Fibroblast of skin of left quadriceps (primary cell): ENCODE data around the gene MSANTD1.

Experiments
- DNase-seq, 2 experiments: peaks; one replicate each; pipeline ENCODE4 v3.0.0-alpha.2; 2013; ENCODE audit warnings: low read depth in 2 of 2

MSANTD1 gene

GRCh38 chr4:3215733-3216132 is 33.2 kb upstream of the MSANTD1 start:
- no peak for DNase-seq

- DNase-seq: no peak
Measured at GRCh38 chr4:3217266-3217665, 31.7 kb upstream of the MSANTD1 start.

GRCh38 chr4:3217771-3218170 is 31.2 kb upstream of the MSANTD1 start:
- no peak for DNase-seq

GRCh38 chr4:3218824-3219760 is 29.9 kb upstream of the MSANTD1 start:
- no peak for DNase-seq

- no peak for DNase-seq
Measured at GRCh38 chr4:3219761-3220475, 29.0 kb upstream of the MSANTD1 start.

GRCh38 chr4:3220476-3221183 is 28.3 kb upstream of the MSANTD1 start:
- DNase-seq: no peak

- no peak for DNase-seq
Measured at GRCh38 chr4:3221184-3221494, 27.8 kb upstream of the MSANTD1 start.

- DNase-seq: no peak
Measured at GRCh38 chr4:3221996-3222395, 27.0 kb upstream of the MSANTD1 start.

- no peak for DNase-seq
Measured at GRCh38 chr4:3223346-3223745, 25.6 kb upstream of the MSANTD1 start.

GRCh38 chr4:3223956-3224748 is 24.8 kb upstream of the MSANTD1 start:
- DNase-seq: no peak

- no peak for DNase-seq
Measured at GRCh38 chr4:3225071-3225850, 23.7 kb upstream of the MSANTD1 start.

GRCh38 chr4:3225936-3226335 is 23.0 kb upstream of the MSANTD1 start:
- DNase-seq: no peak

GRCh38 chr4:3226467-3226866 is 22.5 kb upstream of the MSANTD1 start:
- DNase-seq: no peak

GRCh38 chr4:3226944-3227343 is 22.0 kb upstream of the MSANTD1 start:
- no peak for DNase-seq

GRCh38 chr4:3227878-3228675 is 20.9 kb upstream of the MSANTD1 start:
- no peak for DNase-seq

GRCh38 chr4:3228881-3229280 is 20.1 kb upstream of the MSANTD1 start:
- DNase-seq: no peak

- no peak for DNase-seq
Measured at GRCh38 chr4:3229328-3229727, 19.6 kb upstream of the MSANTD1 start.

- no peak for DNase-seq
Measured at GRCh38 chr4:3229964-3230363, 19.0 kb upstream of the MSANTD1 start.

- no peak for DNase-seq
Measured at GRCh38 chr4:3231471-3231870, 17.5 kb upstream of the MSANTD1 start.

- DNase-seq: no peak
Measured at GRCh38 chr4:3232001-3232400, 17.0 kb upstream of the MSANTD1 start.
